ENCODE results near the gene ATAD3C.

- no peak for TF ChIP-seq MYC (IDR thresholded peaks at IDR 0.05; ENCODE audit: low read depth, low read length)
- TF ChIP-seq CTCF (IDR thresholded peaks at IDR 0.05; ENCODE audit: extremely low read depth in 1 of 2, insufficient read depth in 1 of 2, low read depth in 1 of 2, low read length in 2 of 2), result no peak
- TF ChIP-seq POLR2AphosphoS5 (IDR thresholded peaks at IDR 0.05; ENCODE audit: insufficient read depth, low read depth, low read length), result no peak
- TF ChIP-seq POLR2A (IDR thresholded peaks at IDR 0.05; ENCODE audit: low read depth, low read length), result no peak
- no peak for TF ChIP-seq MAX (IDR thresholded peaks at IDR 0.05; ENCODE audit: insufficient read depth, insufficient read length)
- no peak for TF ChIP-seq EZH2 (IDR thresholded peaks at IDR 0.05; ENCODE audit: borderline replicate concordance, low read depth, low read length, severe bottlenecking)
- TF ChIP-seq JUN (IDR thresholded peaks at IDR 0.05; ENCODE audit: borderline replicate concordance, insufficient read depth, insufficient read length, low read depth), result no peak
- TF ChIP-seq FOS (IDR thresholded peaks at IDR 0.05; ENCODE audit: borderline replicate concordance, insufficient read depth, low read length), result no peak
- no peak for TF ChIP-seq GATA2 (IDR thresholded peaks at IDR 0.05; ENCODE audit: insufficient read depth, insufficient read length, low read depth, low read length)
These were observed 40.4 kb downstream of the ATAD3C start for GRCh38 chr1:1489861-1490260.

Measured in endothelial cell of umbilical vein (primary cell).